Trophoblast cell (in vitro differentiated cells and primary cell): Measurements from ENCODE around the gene MAPK12.
"Not testable (repeated sequence)": the region's sequence is repeated elsewhere in the genome, so short reads cannot be mapped to it uniquely, and the experiment has no call there.

Experiments used
- DNase-seq, 2 donors: peaks; one replicate each; pipeline ENCODE4 v3.0.0-alpha.2; 2016
- H2AFZ ChIP-seq: 2 replicates; pipeline ENCODE4 v1.6.1; 2013; ENCODE audit warnings: low read length, moderate library complexity, mild to moderate bottlenecking; ENCODE audit not compliant: insufficient read depth, poor library complexity
- H2AK5ac ChIP-seq: 2 replicates; pipeline ENCODE4 v1.6.1; 2013; ENCODE audit warnings: mild to moderate bottlenecking, low read length
- H2BK120ac ChIP-seq: 2 replicates; pipeline ENCODE4 v1.6.1; 2013; ENCODE audit warnings: low read length, mild to moderate bottlenecking, moderate library complexity; ENCODE audit not compliant: insufficient read depth, poor library complexity
- H2BK12ac ChIP-seq: 2 replicates; pipeline ENCODE4 v1.6.1; 2013; ENCODE audit warnings: mild to moderate bottlenecking, low read length, moderate library complexity
- H2BK5ac ChIP-seq: 2 replicates; pipeline ENCODE4 v1.6.1; 2013; ENCODE audit warnings: low read length, low read depth, moderate library complexity, mild to moderate bottlenecking; ENCODE audit not compliant: poor library complexity
- H3K14ac ChIP-seq: 2 replicates; pipeline ENCODE4 v1.6.1; 2013; ENCODE audit warnings: mild to moderate bottlenecking, low read length
- H3K18ac ChIP-seq: 2 replicates; pipeline ENCODE4 v1.6.1; 2013; ENCODE audit warnings: mild to moderate bottlenecking, low read length
- H3K23ac ChIP-seq: 2 replicates; pipeline ENCODE4 v1.6.1; 2013; ENCODE audit warnings: low read length
- H3K27ac ChIP-seq: 2 replicates; pipeline ENCODE4 v1.5.1; 2013; ENCODE audit warnings: low read depth, mild to moderate bottlenecking, inconsistent platforms, low read length, moderate library complexity
- H3K27me3 ChIP-seq: 2 replicates; pipeline ENCODE4 v1.6.1; 2013; ENCODE audit warnings: inconsistent platforms, mild to moderate bottlenecking, low read length, moderate library complexity; ENCODE audit not compliant: insufficient read depth
- H3K36me3 ChIP-seq, 2 experiments: 1 replicate in 1 of 2; 2 replicates in 1 of 2; pipeline ENCODE4 v1.6.1; 2013; ENCODE audit warnings: low read length in 2 of 2, mild to moderate bottlenecking in 2 of 2, moderate library complexity in 1 of 2; ENCODE audit not compliant: insufficient read depth in 2 of 2, control insufficient read depth in 1 of 2
- H3K4ac ChIP-seq: 2 replicates; pipeline ENCODE4 v1.6.1; 2013; ENCODE audit warnings: low read depth, mild to moderate bottlenecking, low read length, moderate library complexity
- H3K4me1 ChIP-seq, 2 experiments: 1 replicate in 1 of 2; 2 replicates in 1 of 2; pipeline ENCODE4 v1.6.1; 2013; ENCODE audit warnings: low read length in 2 of 2, mild to moderate bottlenecking in 2 of 2, moderate library complexity in 1 of 2; ENCODE audit not compliant: insufficient read depth in 2 of 2, control insufficient read depth in 1 of 2
- H3K4me2 ChIP-seq: 2 replicates; pipeline ENCODE4 v1.6.1; 2013; ENCODE audit warnings: inconsistent platforms, mild to moderate bottlenecking, low read length, moderate library complexity
- H3K4me3 ChIP-seq: 2 replicates; pipeline ENCODE4 v1.5.1; 2013; ENCODE audit warnings: mild to moderate bottlenecking, low read depth, low read length, inconsistent platforms
- H3K79me1 ChIP-seq: one replicate; pipeline ENCODE4 v1.6.1; 2013; ENCODE audit warnings: low read length
- H3K79me2 ChIP-seq: 2 replicates; pipeline ENCODE4 v1.6.1; 2013; ENCODE audit warnings: low read length, mild to moderate bottlenecking; ENCODE audit not compliant: control insufficient read depth, insufficient read depth, poor library complexity
- H3K9ac ChIP-seq: 2 replicates; pipeline ENCODE4 v1.6.1; 2013; ENCODE audit warnings: mild to moderate bottlenecking, low read length
- H3K9me3 ChIP-seq: 2 replicates; pipeline ENCODE4 v1.6.1; 2013; ENCODE audit warnings: low read depth, mild to moderate bottlenecking, control low read depth, inconsistent platforms, low read length; ENCODE audit not compliant: insufficient read depth
- H4K12ac ChIP-seq: 2 replicates; pipeline ENCODE4 v1.6.1; 2013; ENCODE audit warnings: low read depth, mild to moderate bottlenecking, low read length, moderate library complexity
- H4K8ac ChIP-seq: 2 replicates; pipeline ENCODE4 v1.6.1; 2013; ENCODE audit warnings: low read depth, mild to moderate bottlenecking, low read length, moderate library complexity
- H4K91ac ChIP-seq: one replicate; pipeline ENCODE4 v1.6.1; 2013; ENCODE audit warnings: low read depth, mild to moderate bottlenecking, low read length, moderate library complexity
- WGBS: extraction: QIAGEN DNeasy Blood & Tissue Kit; methylation state at CpG from one replicate; pipeline ENCODE4 v1.1.7; 2013; ENCODE audit warnings: missing lambda C conversion rate; ENCODE audit not compliant: insufficient read length, insufficient coverage; ENCODE audit errors: extremely low coverage; 5-methylcytosine and 5-hydroxymethylcytosine counted together

Gene MAPK12

DNA sequence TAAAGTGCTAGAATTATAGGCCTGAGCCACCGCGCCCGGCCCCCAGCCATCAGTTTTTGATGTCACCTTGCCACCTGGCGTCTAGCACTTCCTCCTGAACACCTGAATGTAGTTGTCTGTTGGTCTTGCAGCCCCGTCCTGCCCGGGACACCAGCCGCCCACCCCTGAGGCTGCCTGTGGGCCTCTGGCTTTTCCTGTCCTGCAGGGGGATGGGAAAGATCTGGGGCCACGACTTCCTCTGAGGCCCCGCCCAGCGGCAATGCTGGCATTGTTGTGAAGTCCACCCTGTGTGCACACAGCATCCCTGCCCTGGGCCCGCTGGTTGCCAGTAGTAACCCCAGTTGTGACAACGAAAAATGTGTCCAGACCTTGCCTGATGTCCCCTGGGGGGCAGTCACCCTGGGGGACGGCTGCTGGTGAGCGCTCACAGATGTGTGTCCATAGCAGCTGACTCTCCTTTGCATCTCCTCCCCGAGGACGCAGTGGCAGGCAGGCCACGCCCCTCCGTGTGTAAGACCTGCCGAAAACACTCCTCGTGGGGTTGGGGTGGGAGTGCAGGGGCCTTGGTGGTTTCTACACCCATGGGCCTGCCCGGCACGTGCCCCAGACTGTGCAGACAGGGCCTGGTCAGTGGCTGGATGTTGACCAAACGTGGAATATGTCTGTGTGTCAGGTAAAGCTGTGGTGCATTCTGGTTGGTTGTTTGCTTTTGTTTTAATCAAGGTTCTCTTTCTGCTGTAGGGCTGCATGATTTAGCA is 53.9 kb downstream of the MAPK12 start:
- Histone ChIP-seq H3K79me1 (no peaks in the 10 kb centered on the region), H3K14ac (no peak overlapping the region), H2BK5ac (no peak overlapping the region), H2AFZ (no peak overlapping the region), H2BK120ac (no peak overlapping the region), H3K4me2 (no peak overlapping the region), H4K12ac (no peak overlapping the region), H2BK12ac (no peak overlapping the region), H2AK5ac (no peak overlapping the region), H3K9me3 (peaks cover 2% of the 10 kb centered on the region), H3K79me2 (no peaks in the 10 kb centered on the region), H3K27me3 (no peaks in the 10 kb centered on the region), H3K4me1 (peaks cover 0 to 4% of the 10 kb centered on the region in 2 experiments), H3K9ac (no peak overlapping the region), H3K27ac (no peak overlapping the region), H3K4ac (no peak overlapping the region), H4K91ac (no peak overlapping the region), H3K23ac (no peak overlapping the region), H4K8ac (no peak overlapping the region), H3K36me3 (peaks cover 41% of the 10 kb centered on the region in 2 experiments), H3K18ac (no peak overlapping the region), H3K4me3 (no peak overlapping the region)
- DNase-seq: peak in 1 of 2 donors; percentile 29
- no CpG with 5 or more reads among the region's 23 CpGs for WGBS

DNA sequence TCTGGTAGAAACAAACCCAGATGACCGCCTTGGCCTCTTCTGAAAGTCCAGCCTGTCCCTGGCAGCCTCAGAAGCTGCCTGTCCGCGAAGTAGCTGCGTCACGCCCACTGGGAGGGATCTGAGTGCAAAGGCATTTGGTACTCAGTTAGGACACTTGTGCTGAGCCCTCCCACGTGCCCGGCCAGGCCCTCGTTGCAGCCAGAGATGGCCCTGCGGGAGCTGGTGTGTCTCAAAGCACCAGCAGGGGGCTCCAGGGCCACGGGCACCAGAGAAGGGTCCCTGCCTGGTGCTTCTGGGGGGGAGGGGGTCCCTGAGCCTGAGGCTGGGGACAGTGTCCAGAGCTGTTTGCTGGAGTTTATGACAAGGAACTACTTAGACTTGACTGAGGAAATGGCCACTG is 54.9 kb downstream of the MAPK12 start:
- Histone ChIP-seq H3K14ac (no peak overlapping the region), H3K4me3 (no peak overlapping the region), H4K12ac (no peak overlapping the region), H3K9ac (no peak overlapping the region), H3K18ac (no peak overlapping the region), H3K36me3 (peaks cover 38% of the 10 kb centered on the region in 2 experiments), H3K23ac (no peak overlapping the region), H2AK5ac (no peak overlapping the region), H2BK5ac (no peak overlapping the region), H3K9me3 (no peaks in the 10 kb centered on the region), H3K4me2 (no peak overlapping the region), H4K8ac (no peak overlapping the region), H3K79me1 (peaks cover 1% of the 10 kb centered on the region), H4K91ac (no peak overlapping the region), H3K4ac (no peak overlapping the region), H3K79me2 (peaks cover 3% of the 10 kb centered on the region), H2AFZ (no peak overlapping the region), H2BK120ac (no peak overlapping the region), H2BK12ac (no peak overlapping the region), H3K27me3 (no peaks in the 10 kb centered on the region), H3K27ac (no peak overlapping the region), H3K4me1 (peaks cover 4 to 11% of the 10 kb centered on the region in 2 experiments)
- WGBS: no CpG with 5 or more reads among the region's 10 CpGs
- DNase-seq: peak; percentile 27 to 35

DNA sequence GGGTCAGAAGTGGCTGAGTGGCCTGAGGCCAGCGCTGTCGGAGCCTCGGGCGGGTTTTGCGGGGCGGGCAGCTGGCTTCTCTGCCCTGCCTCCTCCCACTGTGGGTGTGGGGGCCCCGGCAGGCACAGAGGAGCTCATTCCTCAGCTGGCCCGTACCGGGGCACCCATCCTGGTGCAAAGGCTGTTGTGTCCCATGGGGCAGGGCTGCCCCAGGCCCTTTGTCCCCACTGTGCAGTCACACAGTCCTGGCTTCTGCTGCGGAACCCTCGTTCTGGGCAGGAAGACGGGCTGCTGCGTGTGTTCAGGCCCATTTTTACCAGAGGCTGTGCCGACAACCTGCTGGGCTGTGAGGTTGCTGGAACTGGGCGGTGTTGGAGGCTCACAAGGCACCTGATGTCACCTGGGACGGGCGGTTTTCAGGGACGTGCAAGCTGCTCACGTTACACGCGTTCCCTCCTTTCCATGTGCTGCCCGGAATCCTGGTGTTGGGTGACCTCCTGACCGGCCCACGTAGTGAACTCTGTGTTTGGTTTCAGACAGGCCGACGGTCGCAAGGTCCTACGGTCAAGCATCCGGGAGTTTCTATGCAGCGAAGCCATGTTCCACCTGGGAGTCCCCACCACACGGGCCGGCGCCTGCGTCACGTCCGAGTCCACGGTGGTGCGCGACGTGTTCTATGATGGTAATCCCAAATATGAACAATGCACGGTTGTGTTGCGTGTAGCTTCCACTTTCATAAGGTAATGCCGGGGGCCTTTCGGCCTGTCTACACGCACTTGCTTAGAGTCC is 55.5 kb downstream of the MAPK12 start:
- no peak overlapping the region for H4K12ac ChIP-seq
- no peak overlapping the region for H2AFZ ChIP-seq
- WGBS: no CpG with 5 or more reads among the region's 45 CpGs
- no peak overlapping the region for H4K91ac ChIP-seq
- H3K79me1 ChIP-seq: peaks cover 4% of the 10 kb centered on the region
- no peak overlapping the region for H3K18ac ChIP-seq
- H3K4ac ChIP-seq: no peak overlapping the region
- H3K36me3 ChIP-seq: peaks cover 34 to 35% of the 10 kb centered on the region in 2 experiments
- H3K23ac ChIP-seq: no peak overlapping the region
- H2BK12ac ChIP-seq: no peak overlapping the region
- no peak overlapping the region for H3K9ac ChIP-seq
- H3K4me3 ChIP-seq: no peak overlapping the region
- no peaks in the 10 kb centered on the region for H3K27me3 ChIP-seq
- no peak overlapping the region for H2BK5ac ChIP-seq
- no peak overlapping the region for H4K8ac ChIP-seq
- H3K27ac ChIP-seq: no peak overlapping the region
- no peak overlapping the region for H3K14ac ChIP-seq
- peaks cover 5 to 11% of the 10 kb centered on the region in 2 experiments for H3K4me1 ChIP-seq
- no peak for DNase-seq
- peaks cover 9% of the 10 kb centered on the region for H3K79me2 ChIP-seq
- H3K9me3 ChIP-seq: no peaks in the 10 kb centered on the region
- H3K4me2 ChIP-seq: no peak overlapping the region
- H2BK120ac ChIP-seq: no peak overlapping the region
- no peak overlapping the region for H2AK5ac ChIP-seq

DNA sequence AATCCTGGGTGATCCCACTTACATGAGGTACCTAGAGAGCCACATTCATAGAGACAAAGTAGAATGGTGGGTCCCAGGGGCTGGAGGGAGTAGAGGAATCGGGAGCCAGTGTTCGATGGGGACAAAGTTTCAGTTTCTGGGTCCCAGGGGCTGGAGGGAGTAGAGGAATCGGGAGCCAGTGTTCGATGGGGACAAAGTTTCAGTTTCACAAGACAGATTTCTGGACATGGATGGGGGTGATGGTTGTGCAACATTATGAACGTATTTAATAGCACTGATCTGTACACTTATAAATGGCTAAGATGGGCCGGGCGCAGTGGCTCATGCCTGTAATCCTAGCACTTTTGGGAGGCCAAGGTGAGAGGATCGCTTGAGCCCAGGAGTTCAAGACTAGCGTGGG is 56.5 kb downstream of the MAPK12 start:
- not testable (repeated sequence) for H3K18ac ChIP-seq, H3K27me3 ChIP-seq, H3K27ac ChIP-seq, H2BK5ac ChIP-seq, H3K79me2 ChIP-seq, DNase-seq, H3K4ac ChIP-seq, H4K8ac ChIP-seq, H3K79me1 ChIP-seq, H3K14ac ChIP-seq, H3K23ac ChIP-seq, H2AFZ ChIP-seq, H3K9me3 ChIP-seq, H2AK5ac ChIP-seq, H2BK120ac ChIP-seq, H3K4me2 ChIP-seq, H3K4me3 ChIP-seq, H4K91ac ChIP-seq, H4K12ac ChIP-seq, H3K9ac ChIP-seq, H2BK12ac ChIP-seq
- no CpG with 5 or more reads among the region's 9 CpGs for WGBS
- peaks cover 25 to 28% of the 10 kb centered on the region in 2 experiments for H3K36me3 ChIP-seq
- H3K4me1 ChIP-seq: peaks cover 5 to 12% of the 10 kb centered on the region in 2 experiments
